CD4-positive, CD25-positive, alpha-beta regulatory T cell (primary cell): Measurements from ENCODE around the gene TTC5. TPM values are rescaled to one million over a fixed set of nuclear protein-coding genes. Genes with fewer than 3 reads are reported as not detected.
A peak's percentile ranks its signal among the peaks of the same experiment; 100 is the strongest.
"Not testable (repeated sequence)": the region's sequence is repeated elsewhere in the genome, so short reads cannot be mapped to it uniquely, and the experiment has no call there.

Experiments used
- ATAC-seq, 2 donors: fragments of 150-1000 bp; cut with Tn5 transposase; one replicate each; pipeline ENCODE4 v1.10.0; 2021; ENCODE audit warnings: low read depth in 2 of 2, moderate number of reproducible peaks in 2 of 2, moderate library complexity in 1 of 2
- DNase-seq, 3 donors: peaks; one replicate each; pipeline versions ENCODE4 v3.0.0 to v3.0.0-alpha.2; 2012 to 2022; ENCODE audit warnings: mixed read lengths in 1 of 3
- H3K27ac ChIP-seq: one replicate; pipeline ENCODE4 v1.7.0; 2013; ENCODE audit warnings: mild to moderate bottlenecking, low read length; ENCODE audit not compliant: insufficient read depth, poor library complexity, severe bottlenecking
- H3K27me3 ChIP-seq: one replicate; pipeline ENCODE4 v1.7.0; 2013; ENCODE audit warnings: low read length; ENCODE audit not compliant: control insufficient read depth, insufficient read depth
- H3K36me3 ChIP-seq: one replicate; pipeline ENCODE4 v1.7.0; 2013; ENCODE audit warnings: mild to moderate bottlenecking, low read length, moderate library complexity; ENCODE audit not compliant: control insufficient read depth, insufficient read depth
- H3K4me1 ChIP-seq: 2 replicates; pipeline ENCODE4 v1.7.0; 2013; ENCODE audit warnings: mild to moderate bottlenecking, low read length; ENCODE audit not compliant: insufficient read depth, control insufficient read depth, poor library complexity, severe bottlenecking
- H3K4me3 ChIP-seq: one replicate; pipeline ENCODE4 v1.7.0; 2013; ENCODE audit warnings: low read depth, mild to moderate bottlenecking, low read length, moderate library complexity
- H3K9me3 ChIP-seq, 2 experiments: 1 replicate in 1 of 2; 2 replicates in 1 of 2; pipeline ENCODE4 v1.7.0; 2013; ENCODE audit warnings: low read length in 2 of 2, mild to moderate bottlenecking in 1 of 2, moderate library complexity in 1 of 2; ENCODE audit not compliant: control insufficient read depth in 2 of 2
- H3K27ac Mint-ChIP-seq, 3 donors: one replicate each; pipeline ENCODE4 v1.8.0; 2020 to 2022; ENCODE audit warnings: mild to moderate bottlenecking in 3 of 3, mixed read lengths in 3 of 3, moderate library complexity in 2 of 3
- H3K27me3 Mint-ChIP-seq: one replicate; pipeline ENCODE4 v1.8.0; 2022; ENCODE audit warnings: mild to moderate bottlenecking, mixed read lengths
- H3K36me3 Mint-ChIP-seq: one replicate; pipeline ENCODE4 v1.8.0; 2020; ENCODE audit warnings: mixed read lengths
- H3K4me1 Mint-ChIP-seq, 4 donors: one replicate each; pipeline ENCODE4 v1.8.0; 2020 to 2022; ENCODE audit warnings: mixed read lengths in 4 of 4, mild to moderate bottlenecking in 1 of 4
- H3K4me3 Mint-ChIP-seq, 4 donors: one replicate each; pipeline ENCODE4 v1.8.0; 2020 to 2022; ENCODE audit warnings: mild to moderate bottlenecking in 4 of 4, mixed read lengths in 4 of 4, moderate library complexity in 3 of 4
- H3K9me3 Mint-ChIP-seq, 7 donors: one replicate each; pipeline ENCODE4 v1.8.0; 2020 to 2022; ENCODE audit warnings: mixed read lengths in 7 of 7, mild to moderate bottlenecking in 3 of 7, moderate library complexity in 2 of 7
- polyA plus RNA-seq, 4 donors: library from polyadenylated mRNA; unstranded; fragments of 300-500 nt; fragmentation: Illumina TruSeq; gene quantifications; one replicate each; pipeline ENCODE4 v1.2.3, GENCODE V29; 2021
- total RNA-seq: library from RNA; stranded (reverse); gene quantifications from one replicate; pipeline ENCODE4 v1.2.3, GENCODE V29; 2022

Gene TTC5
- total and polyA plus RNA-seq, 5 donors from 2014 or later: 17.0 to 24.1 (median 18.9) TPM

DNA sequence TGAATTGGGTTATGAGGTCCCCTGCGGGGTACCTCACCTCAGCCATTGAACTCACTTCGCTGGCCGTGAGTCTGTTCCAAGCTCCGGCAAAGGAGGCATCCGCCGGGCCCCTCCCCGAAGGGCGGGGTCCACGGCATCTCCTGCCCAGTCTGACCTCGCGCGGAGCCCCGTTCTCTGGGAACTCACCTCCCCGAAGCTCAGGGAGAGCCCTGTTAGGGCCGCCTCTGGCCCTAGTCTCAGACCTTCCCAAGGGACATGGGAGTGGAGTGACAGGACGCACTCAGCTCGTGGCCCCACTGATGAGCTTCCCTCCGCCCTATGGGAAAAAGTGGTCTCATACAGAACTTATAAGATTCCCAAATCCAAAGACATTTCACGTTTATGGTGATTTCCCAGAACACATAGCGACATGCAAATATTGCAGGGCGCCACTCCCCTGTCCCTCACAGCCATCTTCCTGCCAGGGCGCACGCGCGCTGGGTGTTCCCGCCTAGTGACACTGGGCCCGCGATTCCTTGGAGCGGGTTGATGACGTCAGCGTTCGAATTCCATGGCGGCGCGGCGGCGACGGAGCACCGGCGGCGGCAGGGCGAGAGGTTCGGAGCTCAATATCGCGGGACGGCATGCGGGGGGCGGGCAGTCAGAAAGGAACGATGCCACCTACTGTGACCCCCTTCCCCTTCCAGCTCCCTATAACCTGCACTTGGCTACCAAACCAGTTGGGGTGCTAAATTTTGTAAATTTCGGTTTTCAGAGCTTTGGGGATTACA is 37.5 kb upstream of the TTC5 start, which contains the start of gene PARP2:
Gene PARP2, plus strand, starts transcription at position 544 of the 770 bp plus-strand sequence. Its CDS starts 7 bp downstream, at position 551.
- peak within 1 kb of the TSS; percentile 93 for H3K4me3 ChIP-seq
- Mint-ChIP-seq H3K27ac (peak within 1 kb of the TSS; percentile 98 to 100 (median 99)), H3K4me1 (peaks cover 0 to 29% (median 23%) of the 10 kb centered on the region in 4 donors), H3K36me3 (peaks cover 20% of the 10 kb centered on the region), H3K4me3 (peak within 1 kb of the TSS; percentile 97 to 100 (median 98)), H3K9me3 (no peaks in the 10 kb centered on the region), H3K27me3 (peaks cover 12% of the 10 kb centered on the region)
- DNase-seq (peak; percentile 88 to 93 (median 91)), ATAC-seq (peak; percentile 82 to 86)
- H3K27me3 ChIP-seq: peaks cover 2% of the 10 kb centered on the region
- no peaks in the 10 kb centered on the region for H3K9me3 ChIP-seq
- H3K36me3 ChIP-seq: peaks cover 10% of the 10 kb centered on the region
- H3K27ac ChIP-seq: peak within 1 kb of the TSS; percentile 95
- H3K4me1 ChIP-seq: peaks cover 17% of the 10 kb centered on the region

GRCh38 chr14:20341646-20342045 is 35.9 kb upstream of the TTC5 start:
- Histone ChIP-seq H3K36me3 (peaks cover under 1% of the 10 kb centered on the region), H3K9me3 (no peaks in the 10 kb centered on the region), H3K27ac (peak overlapping the region; percentile 95), H3K4me1 (peaks cover 17% of the 10 kb centered on the region), H3K4me3 (peak overlapping the region; percentile 91), H3K27me3 (peaks cover 4% of the 10 kb centered on the region)
- Mint-ChIP-seq H3K27ac (no peak overlapping the region), H3K27me3 (peaks cover 12% of the 10 kb centered on the region), H3K4me3 (peak overlapping the region in 3 of 4 donors; percentile 52 to 100 (median 99)), H3K4me1 (peaks cover 0 to 29% (median 22%) of the 10 kb centered on the region in 4 donors), H3K36me3 (peaks cover 13% of the 10 kb centered on the region), H3K9me3 (no peaks in the 10 kb centered on the region)
- ATAC-seq: no peak
- DNase-seq: no peak

DNA sequence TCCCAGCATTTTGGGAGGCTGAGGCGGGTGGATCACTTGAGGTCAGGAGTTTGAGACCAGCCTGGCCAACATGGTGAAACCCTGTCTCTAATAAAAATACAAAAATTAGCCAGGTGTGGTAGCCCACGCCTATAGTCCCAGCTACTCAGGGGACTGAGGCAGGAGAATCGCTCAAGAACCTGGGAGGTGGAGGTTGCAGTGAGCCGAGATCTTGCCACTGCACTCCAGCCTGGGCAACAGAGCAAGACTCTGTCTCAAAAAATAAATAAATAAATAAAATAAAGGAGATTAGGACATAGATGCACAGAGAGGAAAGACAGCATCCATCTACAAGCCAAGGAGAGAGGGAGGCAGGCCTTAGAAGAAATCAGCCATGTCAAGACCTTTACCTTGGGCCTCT is 35.3 kb upstream of the TTC5 start:
- Mint-ChIP-seq H3K36me3 (peaks cover 11% of the 10 kb centered on the region), H3K27me3 (peaks cover 12% of the 10 kb centered on the region), H3K4me3 (peak overlapping the region in 3 of 4 donors; percentile 52 to 100 (median 57)), H3K4me1 (peaks cover 0 to 29% (median 20%) of the 10 kb centered on the region in 4 donors)
- not testable (repeated sequence) for DNase-seq, H3K9me3 Mint-ChIP-seq, H3K27me3 ChIP-seq, H3K9me3 ChIP-seq, H3K4me3 ChIP-seq, ATAC-seq, H3K27ac ChIP-seq, H3K36me3 ChIP-seq, H3K27ac Mint-ChIP-seq
- peaks cover 17% of the 10 kb centered on the region for H3K4me1 ChIP-seq

DNA sequence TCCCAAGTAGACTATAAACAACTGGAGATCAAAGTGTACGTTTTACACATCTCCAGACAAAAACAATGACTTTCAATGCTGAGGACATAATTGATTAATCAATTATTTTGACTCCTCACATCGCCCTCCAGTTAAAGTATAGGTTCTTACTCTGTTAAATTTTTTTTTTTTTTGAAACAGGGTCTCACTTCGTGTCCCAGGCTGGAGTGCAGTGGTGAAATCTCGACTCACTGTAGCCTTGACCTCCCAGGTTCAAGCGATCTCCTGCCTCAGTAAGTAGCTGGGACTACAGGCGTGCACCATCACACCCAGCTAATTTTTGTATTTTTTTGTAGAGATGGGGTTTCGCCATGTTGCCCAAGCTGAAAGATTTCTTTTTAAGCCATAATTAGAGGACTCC is 28.3 kb upstream of the TTC5 start:
- H3K4me3 Mint-ChIP-seq: peak overlapping the region in 2 of 4 donors; percentile 15 to 100

GRCh38 chr14:20333494-20333841 is 27.7 kb upstream of the TTC5 start:
- Histone ChIP-seq H3K9me3 (no peaks in the 10 kb centered on the region), H3K4me1 (peaks cover 15% of the 10 kb centered on the region), H3K27me3 (peaks cover 3% of the 10 kb centered on the region), H3K36me3 (no peaks in the 10 kb centered on the region), H3K4me3 (peak overlapping the region; percentile 94), H3K27ac (peak overlapping the region; percentile 75)
- Mint-ChIP-seq H3K4me1 (peaks cover 15 to 38% (median 25%) of the 10 kb centered on the region in 4 donors), H3K36me3 (no peaks in the 10 kb centered on the region), H3K4me3 (peak overlapping the region; percentile 91 to 100 (median 96)), H3K27me3 (no peaks in the 10 kb centered on the region), H3K27ac (peak overlapping the region; percentile 50 to 99 (median 95)), H3K9me3 (no peaks in the 10 kb centered on the region)
- DNase-seq: no peak
- ATAC-seq: peak in 1 of 2 donors; percentile 14

More for the DNA sequence above, 28.3 kb upstream of the TTC5 start:
- Mint-ChIP-seq H3K9me3 (no peaks in the 10 kb centered on the region), H3K27me3 (no peaks in the 10 kb centered on the region), H3K4me1 (peaks cover 14 to 36% (median 24%) of the 10 kb centered on the region in 4 donors), H3K36me3 (no peaks in the 10 kb centered on the region), H3K27ac (peak overlapping the region in 1 of 3 donors; percentile 99)
- Histone ChIP-seq H3K9me3 (no peaks in the 10 kb centered on the region), H3K36me3 (no peaks in the 10 kb centered on the region), H3K4me3 (no peak overlapping the region), H3K27ac (peak overlapping the region; percentile 75), H3K27me3 (peaks cover 4% of the 10 kb centered on the region), H3K4me1 (peaks cover 15% of the 10 kb centered on the region)
- no peak for DNase-seq
- no peak for ATAC-seq

- ATAC-seq (peak; percentile 92 to 94), DNase-seq (peak; percentile 64 to 88 (median 75))
- H3K27me3 ChIP-seq: peaks cover 2% of the 10 kb centered on the region
- peak within 1 kb of the TSS; percentile 50 to 99 (median 95) for H3K27ac Mint-ChIP-seq
- H3K27ac ChIP-seq: peak within 1 kb of the TSS; percentile 75
- peaks cover 15% of the 10 kb centered on the region for H3K4me1 ChIP-seq
- H3K36me3 Mint-ChIP-seq: no peaks in the 10 kb centered on the region
- peaks cover 15 to 39% (median 28%) of the 10 kb centered on the region in 4 donors for H3K4me1 Mint-ChIP-seq
- H3K27me3 Mint-ChIP-seq: no peaks in the 10 kb centered on the region
- H3K9me3 Mint-ChIP-seq: no peaks in the 10 kb centered on the region
- H3K4me3 Mint-ChIP-seq: peak within 1 kb of the TSS; percentile 91 to 100 (median 96)
- peak within 1 kb of the TSS; percentile 94 for H3K4me3 ChIP-seq
- no peaks in the 10 kb centered on the region for H3K36me3 ChIP-seq
- H3K9me3 ChIP-seq: no peaks in the 10 kb centered on the region
These were observed 27.2 kb upstream of the TTC5 start, which contains the start of gene CCNB1IP1 for GRCh38 chr14:20332788-20333493. Gene CCNB1IP1 (minus strand): TSS chr14:20333279. CDS start chr14:20316523, 16,756 bp downstream.

DNA sequence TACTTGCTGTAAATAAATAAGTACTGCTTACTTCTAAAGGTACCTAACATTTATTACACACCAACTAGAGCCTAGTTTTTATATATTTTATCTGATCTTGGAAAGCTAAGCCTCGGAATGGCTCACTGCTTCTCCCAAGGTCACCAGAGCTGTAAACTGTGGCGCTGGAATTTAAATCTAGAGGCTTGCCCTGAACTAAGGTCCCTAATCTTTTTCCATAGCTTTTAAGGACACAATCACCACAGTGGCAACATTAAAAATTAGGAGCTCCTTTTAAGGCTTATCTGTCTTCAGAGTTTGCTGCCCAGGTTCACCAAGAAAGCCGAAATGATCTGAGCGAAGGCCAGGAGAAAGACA is 26.7 kb upstream of the TTC5 start:
- Histone ChIP-seq H3K36me3 (no peaks in the 10 kb centered on the region), H3K4me3 (peak overlapping the region; percentile 94), H3K27me3 (no peaks in the 10 kb centered on the region), H3K4me1 (peaks cover 15% of the 10 kb centered on the region), H3K9me3 (no peaks in the 10 kb centered on the region), H3K27ac (peak overlapping the region; percentile 75)
- ATAC-seq (no peak), DNase-seq (no peak)
- no peaks in the 10 kb centered on the region for H3K27me3 Mint-ChIP-seq
- peaks cover 18 to 44% (median 33%) of the 10 kb centered on the region in 4 donors for H3K4me1 Mint-ChIP-seq
- H3K9me3 Mint-ChIP-seq: no peaks in the 10 kb centered on the region
- no peaks in the 10 kb centered on the region for H3K36me3 Mint-ChIP-seq
- H3K4me3 Mint-ChIP-seq: peak overlapping the region; percentile 91 to 100 (median 96)
- peak overlapping the region; percentile 15 to 99 (median 95) for H3K27ac Mint-ChIP-seq
